B cell (primary cell): Measurements from ENCODE around the gene ARHGDIB. TPM values are rescaled to one million over a fixed set of nuclear protein-coding genes. Genes with fewer than 3 reads are reported as not detected.

Experiments used
- ATAC-seq: fragments of 200-7000 bp; cut with Tn5 transposase; one replicate; pipeline ENCODE4 v1.10.0; 2021; ENCODE audit warnings: low read depth, mild to moderate bottlenecking, moderate number of reproducible peaks, moderate library complexity
- CTCF ChIA-PET: fragments of 350-600 bp; sonication (Branson Sonifier 250); formaldehyde crosslinking; loops from one replicate; lab custom pipeline; 2021; ENCODE audit warnings: antibody characterized with exemption, inconsistent platforms; lab: Charles Lee
- POLR2A ChIA-PET: fragments of 350-600 bp; sonication (Branson Sonifier 250); formaldehyde crosslinking; loops from one replicate; lab custom pipeline; 2021; ENCODE audit warnings: antibody characterized with exemption; lab: Charles Lee
- DNase-seq: peaks from one replicate; pipeline ENCODE4 v3.0.0; 2013
- H2AFZ ChIP-seq: 2 replicates; pipeline ENCODE4 v1.6.1; 2012; ENCODE audit warnings: mild to moderate bottlenecking, low read depth, low read length; ENCODE audit not compliant: insufficient read depth, poor library complexity, severe bottlenecking
- H3K27ac ChIP-seq, 2 donors: 1 replicate in 1 of 2; 2 replicates in 1 of 2; pipeline ENCODE4 v1.5.1; 2012 to 2013; ENCODE audit warnings: low read length in 2 of 2, mild to moderate bottlenecking in 2 of 2, moderate library complexity in 1 of 2
- H3K27me3 ChIP-seq, 4 experiments: fragments of 200-600 bp in 1 of 4; sonication (generic) in 1 of 4; replicated peaks in 1 of 4; 1 replicate in 2 of 4; 2 replicates in 2 of 4; pipeline versions ENCODE4 v1.6.1 to v1.7.0; 2013 to 2016; ENCODE audit warnings: low read length in 3 of 4, mild to moderate bottlenecking in 2 of 4, mixed read lengths in 1 of 4, moderate library complexity in 1 of 4; ENCODE audit not compliant: insufficient read depth in 4 of 4, control insufficient read depth in 3 of 4; ENCODE audit errors: control extremely low read depth in 1 of 4
- H3K36me3 ChIP-seq, 2 experiments: replicated peaks in 1 of 2; 1 replicate in 1 of 2; 2 replicates in 1 of 2; pipeline versions ENCODE4 v1.6.1 to v1.7.1; 2013; ENCODE audit warnings: low read length in 1 of 2; ENCODE audit not compliant: insufficient read depth in 2 of 2, control insufficient read depth in 1 of 2; ENCODE audit errors: control extremely low read depth in 1 of 2, extremely low read depth in 1 of 2
- H3K4me1 ChIP-seq, 2 donors: fragments of 200-600 bp in 1 of 2; sonication (generic) in 1 of 2; 1 replicate in 1 of 2; 2 replicates in 1 of 2; pipeline versions ENCODE4 v1.5.1 to v1.6.1; 2013 to 2017; ENCODE audit warnings: low read length in 2 of 2; ENCODE audit not compliant: control insufficient read depth in 2 of 2, insufficient read depth in 2 of 2
- H3K4me2 ChIP-seq: replicated peaks from 2 replicates; pipeline ENCODE3; 2012; ENCODE audit warnings: mild to moderate bottlenecking, low read depth, low read length; ENCODE audit not compliant: poor library complexity, severe bottlenecking
- H3K4me3 ChIP-seq, 5 experiments: fragments of 200-600 bp in 1 of 5; sonication (generic) in 1 of 5; 1 replicate in 3 of 5; 2 replicates in 2 of 5; pipeline versions ENCODE4 v1.5.1 to v1.7.0; 2011 to 2016; ENCODE audit warnings: low read length in 4 of 5, mild to moderate bottlenecking in 4 of 5, low read depth in 2 of 5, control low read depth in 1 of 5, moderate library complexity in 1 of 5; ENCODE audit not compliant: insufficient read depth in 1 of 5; ENCODE audit errors: control extremely low read depth in 1 of 5, extremely low read depth in 1 of 5
- H3K79me2 ChIP-seq: fragments of 200-600 bp; sonication (generic); one replicate; pipeline ENCODE4 v1.6.0; 2016; ENCODE audit warnings: low read length; ENCODE audit not compliant: control insufficient read depth, insufficient read depth
- H3K9ac ChIP-seq: fragments of 200-600 bp; sonication (generic); 2 replicates; pipeline ENCODE4 v1.6.1; 2017; ENCODE audit warnings: mild to moderate bottlenecking, low read length, moderate library complexity
- H3K9me3 ChIP-seq, 3 donors: one replicate each; pipeline versions ENCODE4 v1.6.1 to v1.7.1; 2013; ENCODE audit warnings: low read length in 2 of 3; ENCODE audit not compliant: control insufficient read depth in 2 of 3, insufficient read depth in 1 of 3; ENCODE audit errors: control extremely low read depth in 1 of 3
- H4K20me1 ChIP-seq: 2 replicates; pipeline ENCODE4 v1.6.0; 2012; ENCODE audit warnings: mild to moderate bottlenecking, low read length; ENCODE audit not compliant: insufficient read depth, control insufficient read depth, poor library complexity, severe bottlenecking
- H3K27ac Mint-ChIP-seq: one replicate; pipeline ENCODE4 v1.8.0; 2021; ENCODE audit warnings: mixed read lengths
- H3K27me3 Mint-ChIP-seq: one replicate; pipeline ENCODE4 v1.8.0; 2021; ENCODE audit warnings: mixed read lengths
- H3K4me1 Mint-ChIP-seq: one replicate; pipeline ENCODE4 v1.8.0; 2021; ENCODE audit warnings: mixed read lengths
- H3K4me3 Mint-ChIP-seq: one replicate; pipeline ENCODE4 v1.8.0; 2021; ENCODE audit warnings: mixed read lengths
- H3K9me3 Mint-ChIP-seq: one replicate; pipeline ENCODE4 v1.8.0; 2022; ENCODE audit warnings: mixed read lengths; ENCODE audit not compliant: insufficient read depth
- EZH2 ChIP-seq: IDR thresholded peaks from 2 replicates; pipeline ENCODE4 v1.6.1; 2012; ENCODE audit warnings: borderline replicate concordance, low read depth, mild to moderate bottlenecking, moderate library complexity, low read length; ENCODE audit not compliant: insufficient read depth, poor library complexity, severe bottlenecking
- WGBS: methylation state at CpG from one replicate; pipeline ENCODE4 v1.1.5; 2013; ENCODE audit warnings: missing lambda C conversion rate; ENCODE audit not compliant: insufficient coverage; 5-methylcytosine and 5-hydroxymethylcytosine counted together
- intact Hi-C: fragments of 100-400 bp; cut with micrococcal nuclease; formaldehyde crosslinking; loops from one replicate; pipeline ENCODE4 v1.10.0; 2022
- polyA plus RNA-seq: library from polyadenylated mRNA; depleted of rRNA; stranded (reverse); fragments of >200 nt; gene quantifications from 2 replicates; pipeline ENCODE4 v1.2.3, GENCODE V29; 2012
- total RNA-seq, 2 donors: library from RNA; stranded (reverse); fragments of 120-200 nt in 1 of 2; gene quantifications; 1 replicate in 1 of 2; 2 replicates in 1 of 2; pipeline versions ENCODE4 v1.2.3 to v1.2.4, GENCODE V29; 2013 to 2022
- TF ChIP-seq, protein P1 (sequence below): fragments of 200-600 bp; IDR thresholded peaks from one replicate; pipeline ENCODE4 v1.8.0; 2022; ENCODE audit warnings: antibody characterized with exemption, mild to moderate bottlenecking

Gene ARHGDIB
- total and polyA plus RNA-seq, 2 donors (not counting 1 experiment from before 2014, with no cell fraction given): 514 to 826 TPM

DNA sequence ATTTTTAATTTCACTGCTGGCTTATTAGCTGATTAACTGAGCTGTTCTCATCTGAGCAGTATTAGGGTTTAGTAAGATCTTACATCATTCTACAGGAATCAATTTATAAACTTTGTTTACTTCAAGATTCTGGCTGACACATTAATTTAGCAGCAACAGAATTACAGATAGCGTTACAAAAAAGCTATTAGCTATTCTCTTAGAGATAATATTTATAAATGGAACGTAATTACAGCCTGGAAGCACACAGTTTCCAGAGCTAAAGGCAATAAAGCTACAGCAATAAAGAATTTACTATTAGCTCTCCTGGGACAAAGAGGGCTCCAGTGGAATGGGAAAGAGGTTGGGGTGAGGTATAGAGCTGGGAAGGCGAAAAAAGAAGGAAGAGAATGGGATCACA, 46.1 kb upstream of the ARHGDIB start:
- no peak overlapping the region for H3K4me2 ChIP-seq
- POLR2A ChIA-PET: no interaction called here
- intact Hi-C loops: no loop called here
- Mint-ChIP-seq H3K9me3 (no peaks in the 10 kb centered on the region), H3K4me3 (no peak overlapping the region), H3K27me3 (peaks cover 30% of the 10 kb centered on the region), H3K4me1 (no peaks in the 10 kb centered on the region), H3K27ac (no peak overlapping the region)
- H4K20me1 ChIP-seq: no peaks in the 10 kb centered on the region
- TF ChIP-seq, protein P1, sequence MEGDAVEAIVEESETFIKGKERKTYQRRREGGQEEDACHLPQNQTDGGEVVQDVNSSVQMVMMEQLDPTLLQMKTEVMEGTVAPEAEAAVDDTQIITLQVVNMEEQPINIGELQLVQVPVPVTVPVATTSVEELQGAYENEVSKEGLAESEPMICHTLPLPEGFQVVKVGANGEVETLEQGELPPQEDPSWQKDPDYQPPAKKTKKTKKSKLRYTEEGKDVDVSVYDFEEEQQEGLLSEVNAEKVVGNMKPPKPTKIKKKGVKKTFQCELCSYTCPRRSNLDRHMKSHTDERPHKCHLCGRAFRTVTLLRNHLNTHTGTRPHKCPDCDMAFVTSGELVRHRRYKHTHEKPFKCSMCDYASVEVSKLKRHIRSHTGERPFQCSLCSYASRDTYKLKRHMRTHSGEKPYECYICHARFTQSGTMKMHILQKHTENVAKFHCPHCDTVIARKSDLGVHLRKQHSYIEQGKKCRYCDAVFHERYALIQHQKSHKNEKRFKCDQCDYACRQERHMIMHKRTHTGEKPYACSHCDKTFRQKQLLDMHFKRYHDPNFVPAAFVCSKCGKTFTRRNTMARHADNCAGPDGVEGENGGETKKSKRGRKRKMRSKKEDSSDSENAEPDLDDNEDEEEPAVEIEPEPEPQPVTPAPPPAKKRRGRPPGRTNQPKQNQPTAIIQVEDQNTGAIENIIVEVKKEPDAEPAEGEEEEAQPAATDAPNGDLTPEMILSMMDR: no peak
- TF ChIP-seq EZH2: no peak
- WGBS: 100% methylated on average over 1 of the region's 3 CpGs
- no peak for ATAC-seq
- H3K36me3 ChIP-seq: no peaks in the 10 kb centered on the region
- no peaks in the 10 kb centered on the region for H3K9me3 ChIP-seq
- peaks cover 0 to 34% (median 8%) of the 10 kb centered on the region in 4 experiments for H3K27me3 ChIP-seq
- no peaks in the 10 kb centered on the region for H3K79me2 ChIP-seq
- no peak for DNase-seq
- H3K27ac ChIP-seq: no peak overlapping the region
- H3K4me1 ChIP-seq: no peaks in the 10 kb centered on the region
- CTCF ChIA-PET: interaction anchor here (1.1 kb wide), 2 partner anchors 12 to 161 kb away, joined by 3 read pairs; no protein-coding TSS in a partner anchor
- H3K9ac ChIP-seq: no peak overlapping the region
- H3K4me3 ChIP-seq: no peak overlapping the region
- no peak overlapping the region for H2AFZ ChIP-seq

DNA sequence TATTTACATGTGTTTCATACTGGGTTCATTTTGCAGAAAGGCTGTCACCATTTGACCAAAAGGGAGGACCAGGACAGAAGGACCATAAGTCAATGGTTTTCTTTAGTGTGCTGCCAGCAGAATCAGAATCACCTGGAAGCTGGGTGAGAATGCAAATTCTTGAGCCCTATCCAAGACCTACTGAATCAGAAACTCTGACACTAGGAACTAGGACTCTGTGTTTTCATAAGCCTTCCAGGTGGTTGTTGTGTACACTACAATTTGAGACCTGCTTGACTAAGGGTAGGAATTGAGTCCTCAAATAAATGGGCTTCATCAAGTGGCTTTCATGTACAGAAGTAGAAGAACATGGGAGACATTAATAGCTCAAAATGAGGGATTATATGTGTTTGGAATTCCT, 43.7 kb upstream of the ARHGDIB start:
- Histone ChIP-seq H3K27me3 (peaks cover 0 to 38% (median 12%) of the 10 kb centered on the region in 4 experiments), H3K79me2 (no peaks in the 10 kb centered on the region), H3K9me3 (no peaks in the 10 kb centered on the region), H3K4me3 (no peak overlapping the region), H4K20me1 (no peaks in the 10 kb centered on the region), H3K9ac (no peak overlapping the region), H2AFZ (no peak overlapping the region), H3K27ac (no peak overlapping the region), H3K4me2 (no peak overlapping the region), H3K4me1 (no peaks in the 10 kb centered on the region), H3K36me3 (no peaks in the 10 kb centered on the region)
- peaks cover 36% of the 10 kb centered on the region for H3K27me3 Mint-ChIP-seq
- ChIA-PET POLR2A (no interaction called here), CTCF (no interaction called here)
- H3K27ac Mint-ChIP-seq: no peak overlapping the region
- intact Hi-C loops: no loop called here
- no peak for DNase-seq
- ATAC-seq: no peak
- TF ChIP-seq, protein P1: no peak
- no peak for TF ChIP-seq EZH2
- no peaks in the 10 kb centered on the region for H3K4me1 Mint-ChIP-seq
- H3K9me3 Mint-ChIP-seq: no peaks in the 10 kb centered on the region
- H3K4me3 Mint-ChIP-seq: no peak overlapping the region
